HEK293 (cell line): ENCODE measurements around the gene GNB1.
A peak's percentile ranks its signal among the peaks of the same experiment; 100 is the strongest.

Experiments
- CTCF ChIA-PET: fragments of 350-600 bp; formaldehyde crosslinking; extraction: SDS; loops from one replicate; lab custom pipeline; 2021; ENCODE audit warnings: antibody characterized with exemption; lab: Yijun Ruan, JAX
- POLR2A ChIA-PET: fragments of 300-600 bp; formaldehyde crosslinking; extraction: SDS; loops from one replicate; lab custom pipeline; 2020; ENCODE audit warnings: antibody characterized with exemption, inconsistent platforms; lab: Yijun Ruan, JAX
- H3K27ac ChIP-seq: fragments of 200-500 bp; sonication (Bioruptor generic); 2 replicates; pipeline ENCODE4 v1.5.1; 2014; ENCODE audit warnings: low read depth, low read length, control low read depth, inconsistent platforms; ENCODE audit errors: extremely low read depth
- H3K36me3 ChIP-seq, 2 experiments: fragments of 200-500 bp in 1 of 2; sonication (Bioruptor generic) in 1 of 2; 1 replicate in 1 of 2; 2 replicates in 1 of 2; pipeline ENCODE4 v1.5.1; 2014 to 2017; ENCODE audit warnings: inconsistent platforms in 2 of 2, low read length in 2 of 2; ENCODE audit not compliant: control insufficient read depth in 2 of 2, insufficient read depth in 1 of 2
- H3K4me1 ChIP-seq: fragments of 200-500 bp; sonication (Bioruptor generic); 2 replicates; pipeline ENCODE4 v1.5.1; 2014; ENCODE audit warnings: mild to moderate bottlenecking, low read length, inconsistent platforms; ENCODE audit not compliant: control insufficient read depth, insufficient read depth
- H3K4me3 ChIP-seq: 2 replicates; pipeline ENCODE4 v1.5.1; 2011; ENCODE audit warnings: low read depth, mild to moderate bottlenecking, control low read depth, low read length, moderate library complexity
- H3K9me3 ChIP-seq: fragments of 200-500 bp; sonication (Bioruptor generic); 2 replicates; pipeline ENCODE4 v1.5.1; 2014; ENCODE audit warnings: low read depth, low read length, inconsistent platforms; ENCODE audit not compliant: control insufficient read depth, insufficient read depth
- CTCF ChIP-seq: fragments of 450-650 bp; formaldehyde crosslinking; IDR thresholded peaks from 2 replicates; pipeline ENCODE4 v1.5.1; 2016; ENCODE audit warnings: missing biosample characterization, missing genetic modification characterization
- GFI1B ChIP-seq: fragments of 450-650 bp; formaldehyde crosslinking; IDR thresholded peaks from 2 replicates; pipeline ENCODE4 v1.5.1; 2016; ENCODE audit warnings: missing biosample characterization, missing genetic modification characterization
- GLI4 ChIP-seq: fragments of 450-650 bp; formaldehyde crosslinking; IDR thresholded peaks from 2 replicates; pipeline ENCODE4 v1.5.1; 2016; ENCODE audit warnings: missing biosample characterization, missing genetic modification characterization
- KLF16 ChIP-seq: fragments of 450-650 bp; formaldehyde crosslinking; IDR thresholded peaks from 2 replicates; pipeline ENCODE4 v1.5.1; 2017; ENCODE audit warnings: missing biosample characterization, missing genetic modification characterization
- KLF8 ChIP-seq: fragments of 450-650 bp; formaldehyde crosslinking; IDR thresholded peaks from 2 replicates; pipeline ENCODE4 v1.5.1; 2016; ENCODE audit warnings: missing biosample characterization, missing genetic modification characterization
- PRDM1 ChIP-seq: fragments of 450-650 bp; formaldehyde crosslinking; IDR thresholded peaks from 2 replicates; pipeline ENCODE4; 2016; ENCODE audit warnings: missing biosample characterization, missing genetic modification characterization
- REST ChIP-seq: fragments of 450-650 bp; formaldehyde crosslinking; IDR thresholded peaks from 2 replicates; pipeline ENCODE4 v1.5.1; 2016; ENCODE audit warnings: missing biosample characterization, missing genetic modification characterization
- SCRT1 ChIP-seq: fragments of 450-650 bp; formaldehyde crosslinking; IDR thresholded peaks from 2 replicates; pipeline ENCODE4 v1.5.1; 2016; ENCODE audit warnings: missing biosample characterization, missing genetic modification characterization, borderline replicate concordance
- SCRT2 ChIP-seq: fragments of 450-650 bp; formaldehyde crosslinking; IDR thresholded peaks from 2 replicates; pipeline ENCODE4 v1.5.1; 2016; ENCODE audit warnings: missing biosample characterization, missing genetic modification characterization
- ZBTB20 ChIP-seq: fragments of 450-650 bp; formaldehyde crosslinking; IDR thresholded peaks from 2 replicates; pipeline ENCODE4 v1.5.1; 2016; ENCODE audit warnings: missing biosample characterization, missing genetic modification characterization
- ZBTB7A ChIP-seq: fragments of 450-650 bp; formaldehyde crosslinking; IDR thresholded peaks from 2 replicates; pipeline ENCODE4 v1.5.1; 2016; ENCODE audit warnings: low read depth, missing biosample characterization, missing genetic modification characterization
- ZNF114 ChIP-seq: fragments of 450-650 bp; formaldehyde crosslinking; IDR thresholded peaks from 2 replicates; pipeline ENCODE4 v1.5.0; 2017; ENCODE audit warnings: missing biosample characterization, missing genetic modification characterization
- ZNF266 ChIP-seq: fragments of 450-650 bp; formaldehyde crosslinking; IDR thresholded peaks from 2 replicates; pipeline ENCODE4 v1.5.1; 2016; ENCODE audit warnings: missing biosample characterization, missing genetic modification characterization, low read depth
- ZNF335 ChIP-seq: fragments of 450-650 bp; formaldehyde crosslinking; conservative IDR thresholded peaks from 2 replicates; pipeline ENCODE4 v1.5.1; 2016; ENCODE audit warnings: missing biosample characterization, missing genetic modification characterization
- ZNF341 ChIP-seq: fragments of 450-650 bp; formaldehyde crosslinking; IDR thresholded peaks from 2 replicates; pipeline ENCODE4; 2016; ENCODE audit warnings: low read depth, missing biosample characterization, missing genetic modification characterization
- ZNF624 ChIP-seq: fragments of 450-650 bp; formaldehyde crosslinking; IDR thresholded peaks from 2 replicates; pipeline ENCODE4 v1.5.1; 2017; ENCODE audit warnings: missing biosample characterization, missing genetic modification characterization
- ZNF658 ChIP-seq: fragments of 450-650 bp; formaldehyde crosslinking; IDR thresholded peaks from 2 replicates; pipeline ENCODE4; 2016; ENCODE audit warnings: missing biosample characterization, missing genetic modification characterization

GNB1 gene

GRCh38 chr1:1797731-1798341, 93.1 kb downstream of the GNB1 start:
- Histone ChIP-seq H3K4me1 (no peaks in the 10 kb centered on the region), H3K4me3 (no peak overlapping the region), H3K9me3 (no peaks in the 10 kb centered on the region), H3K27ac (no peak overlapping the region), H3K36me3 (peaks cover 12 to 98% of the 10 kb centered on the region in 2 experiments)
- TF ChIP-seq SCRT1 (tag by site-specific recombination) (peak; percentile 69; the same call in 1 of the 2 replicates), SCRT2 (peak; percentile 75), KLF8 (tag by site-specific recombination) (no peak), PRDM1 (tag by site-specific recombination) (no peak), ZNF341 (tag by site-specific recombination) (no peak)
- ChIA-PET POLR2A (no interaction called here), CTCF (interaction anchor here (0.6 to 1.1 kb wide), 3 partner anchors 108 to 247 kb away, joined by 3 to 4 read pairs (median 4); no protein-coding TSS in a partner anchor)

DNA sequence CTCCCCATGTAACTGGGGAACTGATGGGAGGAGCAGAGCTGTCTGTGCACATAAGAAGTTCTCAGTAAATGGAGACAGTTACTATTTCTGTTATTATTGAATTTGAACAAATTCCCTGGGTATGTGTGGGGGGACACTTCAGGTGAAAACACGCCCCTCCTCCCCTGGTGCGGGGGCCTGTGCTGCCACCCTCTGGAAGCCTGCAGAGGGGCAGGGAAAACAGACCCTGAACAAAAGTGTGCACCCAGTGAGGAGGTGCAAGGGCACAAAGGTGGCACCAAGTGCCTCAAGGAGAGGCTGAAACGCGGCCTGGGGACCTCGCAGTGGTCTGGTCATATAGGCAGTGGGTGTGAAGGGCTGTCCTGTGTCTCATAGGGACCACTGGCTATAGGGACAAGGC, 94.4 kb downstream of the GNB1 start:
- ChIA-PET POLR2A (no interaction called here), CTCF (no interaction called here)
- H3K4me3 ChIP-seq = no peak overlapping the region
- no peaks in the 10 kb centered on the region for H3K4me1 ChIP-seq
- TF ChIP-seq REST (no peak), ZBTB20 (tag by site-specific recombination) (no peak), GLI4 (tag by site-specific recombination) (no peak), ZBTB7A (tag by site-specific recombination) (no peak), KLF16 (no peak), CTCF (tag by site-specific recombination) (peak; percentile 23; the same call in 1 of the 2 replicates)
- no peaks in the 10 kb centered on the region for H3K9me3 ChIP-seq
- peaks cover 13 to 97% of the 10 kb centered on the region in 2 experiments; a peak in 2 of 3 replicates for H3K36me3 ChIP-seq
- no peak overlapping the region for H3K27ac ChIP-seq

DNA sequence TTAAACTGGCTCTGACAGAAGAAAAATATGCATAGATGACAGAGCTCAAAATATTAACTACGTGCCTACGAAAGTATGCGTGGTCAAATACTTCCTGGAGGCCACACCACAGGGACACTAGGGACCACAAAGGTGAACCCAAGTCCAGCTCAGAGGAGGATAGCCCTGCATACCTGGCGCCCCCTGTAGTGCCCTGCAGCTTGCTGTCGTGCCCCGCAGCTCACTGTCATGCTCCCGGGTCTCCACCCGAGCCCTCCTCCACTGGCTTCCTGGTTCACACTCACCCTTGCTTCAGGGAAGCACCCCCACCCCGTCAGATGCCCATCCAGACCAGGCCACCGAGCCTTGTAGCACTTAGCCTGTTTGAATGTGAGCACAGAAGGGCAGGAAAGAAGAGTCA, 95.9 kb downstream of the GNB1 start:
- no peak overlapping the region for H3K27ac ChIP-seq
- H3K4me3 ChIP-seq = no peak overlapping the region
- POLR2A ChIA-PET = interaction anchor here (0.6 kb wide), 1 partner anchor 298 kb away, joined by 5 read pairs; no protein-coding TSS in a partner anchor
- no peaks in the 10 kb centered on the region for H3K9me3 ChIP-seq
- H3K36me3 ChIP-seq = peaks cover 14 to 98% of the 10 kb centered on the region in 2 experiments; a peak in 2 of 3 replicates
- TF ChIP-seq GFI1B (tag by site-specific recombination) = no peak
- no peak for TF ChIP-seq ZNF114 (tag by site-specific recombination)
- no peak for TF ChIP-seq ZNF266 (tag by site-specific recombination)
- TF ChIP-seq ZNF335 = no peak
- TF ChIP-seq ZNF658 (tag by site-specific recombination) = no peak
- no peak for TF ChIP-seq ZNF624 (tag by site-specific recombination)
- CTCF ChIA-PET = interaction anchor here (1.5 kb wide), 1 partner anchor 106 kb away, joined by 3 read pairs; no protein-coding TSS in a partner anchor
- H3K4me1 ChIP-seq = no peaks in the 10 kb centered on the region
